GM12878 (cell line): Measurements from ENCODE around the gene PGRMC2.

Experiments
- CTCF ChIP-seq, 3 experiments: IDR thresholded peaks in 2 of 3; conservative IDR thresholded peaks in 1 of 3; 2 replicates each; pipeline ENCODE4 v1.5.1; 2011; ENCODE audit warnings: low read depth in 3 of 3, low read length in 3 of 3, mild to moderate bottlenecking in 3 of 3, control low read depth in 2 of 3, moderate library complexity in 2 of 3, inconsistent platforms in 1 of 3, mixed read lengths in 1 of 3; ENCODE audit not compliant: control insufficient read depth in 2 of 3, insufficient read depth in 1 of 3; ENCODE audit errors: extremely low read depth in 1 of 3
- EP300 ChIP-seq, 2 experiments: fragments of 150-350 bp in 1 of 2; IDR thresholded peaks; 2 replicates each; pipeline ENCODE4 v1.6.1; 2011 to 2012; ENCODE audit warnings: low read depth in 2 of 2, low read length in 2 of 2, borderline replicate concordance in 1 of 2, improper control_type of control experiment in 1 of 2, inconsistent platforms in 1 of 2; ENCODE audit not compliant: control insufficient read depth in 1 of 2
- MYC ChIP-seq: IDR thresholded peaks from 2 replicates; pipeline ENCODE4 v1.6.1; 2011; ENCODE audit warnings: mild to moderate bottlenecking, low read length, moderate library complexity, inconsistent platforms; ENCODE audit not compliant: insufficient read depth, insufficient replicate concordance, insufficient read length, severe bottlenecking

- no peak for TF ChIP-seq CTCF (IDR thresholded peaks at IDR 0.05 in 2 of 3, conservative IDR thresholded peaks at IDR 0.05 in 1 of 3; ENCODE audit: control insufficient read depth in 2 of 3, extremely low read depth in 1 of 3, insufficient read depth in 1 of 3, low read depth in 3 of 3, low read length in 3 of 3)
- TF ChIP-seq MYC: no peak
- no peak for TF ChIP-seq EP300 (IDR thresholded peaks at IDR 0.05; ENCODE audit: borderline replicate concordance in 1 of 2, control insufficient read depth in 1 of 2, low read depth in 2 of 2, low read length in 2 of 2)
These were observed 45.6 kb downstream of the PGRMC2 start for GRCh38 chr4:128241981-128242380.
